Endothelial cell of umbilical vein (primary cell): Measurements from ENCODE around the gene NMBR. TPM values are rescaled to one million over a fixed set of nuclear protein-coding genes. Genes with fewer than 3 reads are reported as not detected.
A peak's percentile ranks its signal among the peaks of the same experiment; 100 is the strongest.
"Not testable (repeated sequence)": the region's sequence is repeated elsewhere in the genome, so short reads cannot be mapped to it uniquely, and the experiment has no call there.

Experiments
- BruUV-seq: library from RNA; stranded (reverse); fragments of 400-500 nt; replicated peaks from 2 replicates; lab custom pipeline; 2021; lab: Mats Ljungman, UMichigan
- CTCF ChIA-PET: fragments of 300-600, 350-600 bp; sonication (Branson Sonifier 250); formaldehyde crosslinking; loops from one replicate; lab custom pipeline; 2021; ENCODE audit warnings: antibody characterized with exemption, inconsistent platforms; lab: Charles Lee
- POLR2A ChIA-PET: fragments of 300-600, 350-600 bp; sonication (Branson Sonifier 250); formaldehyde crosslinking; loops from one replicate; lab custom pipeline; 2021; ENCODE audit warnings: antibody characterized with exemption, inconsistent platforms; lab: Charles Lee
- DNase-seq: peaks from one replicate; pipeline ENCODE4 v3.0.0-alpha.2; 2011; ENCODE audit warnings: low read depth, low spot score
- FAIRE-seq: peaks from 2 replicates; lab custom pipeline; 2011; peaks lifted over from hg19 to GRCh38; lab: Jason Lieb, UNC
- H2AFZ ChIP-seq: 2 replicates; pipeline ENCODE4 v1.6.0; 2012; ENCODE audit warnings: low read depth, low read length, control low read depth, inconsistent platforms
- H3K27ac ChIP-seq: 2 replicates; pipeline ENCODE4 v1.5.1; 2011; ENCODE audit warnings: low read depth, mild to moderate bottlenecking, control low read depth, low read length, moderate library complexity; ENCODE audit not compliant: insufficient read depth
- H3K27me3 ChIP-seq, 2 experiments: 2 replicates each; pipeline versions ENCODE4 v1.6.0 to v1.6.1; 2011; ENCODE audit warnings: low read length in 2 of 2, mixed read lengths in 1 of 2; ENCODE audit not compliant: control insufficient read depth in 2 of 2, insufficient read depth in 2 of 2
- H3K36me3 ChIP-seq, 2 experiments: 2 replicates in 1 of 2; 3 replicates in 1 of 2; pipeline ENCODE4 v1.5.1; 2011; ENCODE audit warnings: low read length in 2 of 2, mild to moderate bottlenecking in 1 of 2, moderate library complexity in 1 of 2; ENCODE audit not compliant: control insufficient read depth in 2 of 2, insufficient read depth in 2 of 2; ENCODE audit errors: extremely low read depth in 1 of 2
- H3K4me1 ChIP-seq: 3 replicates; pipeline ENCODE4 v1.5.1; 2011; ENCODE audit warnings: mild to moderate bottlenecking, low read length; ENCODE audit not compliant: control insufficient read depth, insufficient read depth; ENCODE audit errors: extremely low read depth
- H3K4me2 ChIP-seq: 2 replicates; pipeline ENCODE4 v1.6.1; 2011; ENCODE audit warnings: low read length, control low read depth, mixed read lengths; ENCODE audit not compliant: insufficient read depth
- H3K4me3 ChIP-seq, 3 experiments: fragments of 200-600 bp in 1 of 3; sonication (generic), shearing (Covaris generic) in 1 of 3; replicated peaks in 1 of 3; 2 replicates each; pipeline ENCODE4 v1.5.1; 2011 to 2016; ENCODE audit warnings: control low read depth in 3 of 3, low read length in 3 of 3, mild to moderate bottlenecking in 2 of 3, inconsistent platforms in 1 of 3, low read depth in 1 of 3, moderate library complexity in 1 of 3; ENCODE audit not compliant: insufficient read depth in 1 of 3
- H3K79me2 ChIP-seq: 2 replicates; pipeline ENCODE4 v1.6.0; 2012; ENCODE audit warnings: low read length, inconsistent platforms; ENCODE audit not compliant: control insufficient read depth, insufficient read depth
- H3K9ac ChIP-seq: replicated peaks from 2 replicates; pipeline ENCODE3; 2011; ENCODE audit warnings: low read length, control low read depth; ENCODE audit not compliant: insufficient read depth; ENCODE audit errors: extremely low read depth
- H3K9me1 ChIP-seq: replicated peaks from 3 replicates; pipeline ENCODE4 v1.6.0; 2011; ENCODE audit warnings: mild to moderate bottlenecking, low read length; ENCODE audit not compliant: control insufficient read depth, insufficient read depth; ENCODE audit errors: extremely low read depth
- H3K9me3 ChIP-seq: replicated peaks from 2 replicates; pipeline ENCODE4 v1.5.1; 2012; ENCODE audit warnings: low read length, inconsistent platforms; ENCODE audit not compliant: control insufficient read depth, insufficient read depth
- H4K20me1 ChIP-seq: replicated peaks from 2 replicates; pipeline ENCODE3; 2011; ENCODE audit warnings: mild to moderate bottlenecking, low read length; ENCODE audit not compliant: control insufficient read depth, insufficient read depth; ENCODE audit errors: extremely low read depth
- CTCF ChIP-seq, 2 donors: IDR thresholded peaks; 1 replicate in 1 of 2; 2 replicates in 1 of 2; pipeline ENCODE4 v1.5.1; 2011; ENCODE audit warnings: low read length in 2 of 2, mild to moderate bottlenecking in 2 of 2, moderate library complexity in 2 of 2, control low read depth in 1 of 2, inconsistent platforms in 1 of 2, low read depth in 1 of 2; ENCODE audit not compliant: insufficient read depth in 1 of 2; ENCODE audit errors: extremely low read depth in 1 of 2
- POLR2A ChIP-seq: IDR thresholded peaks from 2 replicates; pipeline ENCODE4 v1.6.1; 2012; ENCODE audit warnings: low read depth, mild to moderate bottlenecking, control low read depth, low read length
- dilution Hi-C: fragments of 300-500 bp; cut with MboI; formaldehyde crosslinking; loops from one replicate; pipeline ENCODE4 v1.15.0; 2019; ENCODE audit warnings: low sequenced_read_pairs; ENCODE audit not compliant: extremely low pct_ligation_motif_present
- intact Hi-C: fragments of 100-400 bp; cut with micrococcal nuclease; formaldehyde crosslinking; loops from one replicate; pipeline ENCODE4 v1.10.0; 2022
- polyA plus RNA-seq, 4 experiments: library from polyadenylated mRNA; depleted of rRNA in 3 of 4; stranded (reverse) in 3 of 4; unstranded in 1 of 4; fragments of >200 nt; gene quantifications; 2 replicates each; pipeline versions ENCODE4 v1.2.1 to v1.2.3, GENCODE V29; 2011 to 2012; ENCODE audit warnings: missing spikeins in 1 of 4
- total RNA-seq: library from RNA; stranded (reverse); gene quantifications from 2 replicates; pipeline ENCODE4 v1.2.3, GENCODE V29; 2021

The NMBR gene
- total and polyA plus RNA-seq, 2 donors (not counting 3 experiments of a cell fraction or from before 2014, with no cell fraction given): not detected

- H3K27ac ChIP-seq, dilution Hi-C loops, DNase-seq, H2AFZ ChIP-seq, BruUV-seq, H4K20me1 ChIP-seq, H3K36me3 ChIP-seq, H3K9ac ChIP-seq, H3K4me3 ChIP-seq, H3K27me3 ChIP-seq, H3K4me2 ChIP-seq, H3K4me1 ChIP-seq, intact Hi-C loops, POLR2A ChIA-PET, FAIRE-seq, H3K79me2 ChIP-seq, H3K9me3 ChIP-seq, H3K9me1 ChIP-seq: not testable (repeated sequence)
- peak; percentile 7 to 14 for TF ChIP-seq CTCF (IDR thresholded peaks at IDR 0.05; ENCODE audit: extremely low read depth in 1 of 2, insufficient read depth in 1 of 2, low read depth in 1 of 2, low read length in 2 of 2)
- CTCF ChIA-PET: interaction anchor here (1.3 to 3.4 kb wide), 3 partner anchors 8 to 33 kb away, joined by 3 to 25 read pairs (median 22); no protein-coding TSS in a partner anchor
Measured at GRCh38 chr6:142188341-142188740, 41.4 kb upstream of the NMBR start.

- Histone ChIP-seq H3K9me3 (no peaks in the 10 kb centered on the region), H3K27me3 (no peaks in the 10 kb centered on the region), H3K36me3 (no peaks in the 10 kb centered on the region), H3K9ac (no peak overlapping the region), H3K27ac (no peak overlapping the region), H3K9me1 (no peaks in the 10 kb centered on the region), H3K4me1 (peaks cover 2% of the 10 kb centered on the region), H3K4me2 (no peak overlapping the region), H3K79me2 (no peaks in the 10 kb centered on the region), H2AFZ (no peak overlapping the region), H4K20me1 (no peaks in the 10 kb centered on the region), H3K4me3 (no peak overlapping the region)
- DNase-seq: peak; percentile 78
- CTCF ChIA-PET: interaction anchor here (0.7 to 3.4 kb wide), 11 partner anchors 9 to 288 kb away, joined by 3 to 25 read pairs (median 4); no protein-coding TSS in a partner anchor
- BruUV-seq: no TSS peak
- dilution Hi-C loops: no loop called here
- no peak for TF ChIP-seq POLR2A
- no peak for TF ChIP-seq CTCF (IDR thresholded peaks at IDR 0.05; ENCODE audit: extremely low read depth in 1 of 2, insufficient read depth in 1 of 2, low read depth in 1 of 2, low read length in 2 of 2)
- intact Hi-C loops: no loop called here
- FAIRE-seq: no peak
- POLR2A ChIA-PET: no interaction called here
Measured at GRCh38 chr6:142187209-142187608, 40.3 kb upstream of the NMBR start.
